GM12873 (cell line): ENCODE results near the gene ZDHHC18.

Experiments
- TF ChIP-seq, protein P1 (sequence below): IDR thresholded peaks from 2 replicates; pipeline ENCODE4 v1.5.1; 2012; ENCODE audit warnings: low read depth, mild to moderate bottlenecking, moderate library complexity, low read length, control low read depth; ENCODE audit not compliant: insufficient read depth; ENCODE audit errors: missing control alignments

The ZDHHC18 gene

DNA sequence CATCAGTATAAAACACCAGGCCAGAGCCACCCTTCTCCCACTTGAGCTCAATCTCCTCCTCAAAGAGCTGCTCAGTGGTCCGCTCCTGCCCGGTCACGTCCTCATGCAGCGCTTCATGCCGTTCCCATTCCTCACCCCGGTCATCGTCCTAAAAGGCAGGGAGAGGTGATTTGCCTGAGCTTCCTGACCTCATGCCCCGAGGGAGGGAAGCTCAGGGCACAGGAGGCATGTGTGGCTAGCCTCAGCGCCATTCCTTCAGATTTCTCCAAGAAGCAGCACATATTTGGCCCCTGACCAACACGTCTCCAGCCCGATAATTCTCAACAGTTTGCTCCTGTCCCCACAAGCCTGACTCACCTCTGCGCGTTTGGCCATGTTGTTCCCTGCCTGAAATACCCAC lies 67.8 kb downstream of the ZDHHC18 start:
- TF ChIP-seq, protein P1, sequence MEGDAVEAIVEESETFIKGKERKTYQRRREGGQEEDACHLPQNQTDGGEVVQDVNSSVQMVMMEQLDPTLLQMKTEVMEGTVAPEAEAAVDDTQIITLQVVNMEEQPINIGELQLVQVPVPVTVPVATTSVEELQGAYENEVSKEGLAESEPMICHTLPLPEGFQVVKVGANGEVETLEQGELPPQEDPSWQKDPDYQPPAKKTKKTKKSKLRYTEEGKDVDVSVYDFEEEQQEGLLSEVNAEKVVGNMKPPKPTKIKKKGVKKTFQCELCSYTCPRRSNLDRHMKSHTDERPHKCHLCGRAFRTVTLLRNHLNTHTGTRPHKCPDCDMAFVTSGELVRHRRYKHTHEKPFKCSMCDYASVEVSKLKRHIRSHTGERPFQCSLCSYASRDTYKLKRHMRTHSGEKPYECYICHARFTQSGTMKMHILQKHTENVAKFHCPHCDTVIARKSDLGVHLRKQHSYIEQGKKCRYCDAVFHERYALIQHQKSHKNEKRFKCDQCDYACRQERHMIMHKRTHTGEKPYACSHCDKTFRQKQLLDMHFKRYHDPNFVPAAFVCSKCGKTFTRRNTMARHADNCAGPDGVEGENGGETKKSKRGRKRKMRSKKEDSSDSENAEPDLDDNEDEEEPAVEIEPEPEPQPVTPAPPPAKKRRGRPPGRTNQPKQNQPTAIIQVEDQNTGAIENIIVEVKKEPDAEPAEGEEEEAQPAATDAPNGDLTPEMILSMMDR, result no peak

DNA sequence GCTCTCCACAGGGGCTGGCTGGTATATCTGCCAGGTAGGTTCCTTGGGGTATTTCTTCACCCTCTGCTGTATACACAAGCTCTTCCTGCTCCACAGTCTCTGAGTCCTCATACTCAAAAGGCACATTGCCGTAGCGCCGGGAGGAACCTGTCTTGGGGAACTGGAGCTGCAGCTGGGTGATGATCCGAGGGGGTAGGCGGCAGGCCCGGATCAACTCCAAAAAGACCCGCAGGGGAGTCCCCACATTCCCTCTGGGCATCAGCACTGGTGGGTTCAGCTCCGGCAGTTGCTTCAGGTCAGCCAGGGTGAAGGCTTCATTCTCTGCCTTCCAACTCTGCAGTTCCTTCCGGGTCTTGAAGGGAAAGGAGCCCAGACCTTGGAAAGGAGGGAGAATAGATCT lies 70.9 kb downstream of the ZDHHC18 start:
- TF ChIP-seq, protein P1, result no peak

DNA sequence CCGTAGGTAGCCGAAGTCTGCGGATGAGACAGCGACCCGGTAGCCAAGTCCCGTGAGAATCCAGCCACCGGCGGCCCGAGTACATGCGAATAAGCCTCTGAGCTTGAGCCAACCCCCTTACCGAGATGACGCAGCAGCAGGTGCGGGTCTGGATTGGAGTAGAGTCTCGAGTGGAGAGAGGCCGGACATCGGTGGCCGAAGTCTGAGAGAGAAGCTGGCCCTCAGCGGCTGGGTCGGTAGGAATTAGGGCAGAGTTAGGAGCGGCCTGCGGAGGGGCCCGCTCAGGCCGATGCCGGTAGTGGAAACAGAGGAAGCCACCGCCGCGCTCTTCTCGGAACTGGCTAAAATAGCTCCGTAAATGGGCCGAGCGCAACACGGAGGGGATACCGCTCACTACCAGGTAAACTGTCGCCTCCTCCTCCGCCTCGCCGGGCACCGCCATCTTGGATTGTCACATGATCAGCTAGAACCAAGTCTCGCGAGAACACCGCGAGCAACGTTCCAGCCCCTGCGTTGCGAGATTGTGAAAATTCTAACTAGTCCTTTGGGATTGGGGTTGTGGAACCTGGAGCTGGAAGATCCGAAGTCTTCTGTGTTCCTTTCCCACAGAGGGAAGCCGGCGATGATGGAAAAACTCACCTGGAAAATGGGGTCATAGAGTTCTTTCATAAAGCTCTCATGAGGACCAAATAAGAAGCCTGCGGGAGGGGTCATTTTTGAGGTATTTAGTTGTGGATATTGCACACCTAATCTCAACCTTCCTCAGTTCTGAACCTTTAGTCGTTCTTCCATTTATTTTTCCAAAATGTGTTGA lies 73.7 kb downstream of the ZDHHC18 start, which contains the start of gene GPATCH3:
Gene GPATCH3 (minus strand): TSS at position 467 of the 814 bp plus-strand sequence. CDS start 25 bp downstream, at position 442.
- TF ChIP-seq, protein P1, result no peak

DNA sequence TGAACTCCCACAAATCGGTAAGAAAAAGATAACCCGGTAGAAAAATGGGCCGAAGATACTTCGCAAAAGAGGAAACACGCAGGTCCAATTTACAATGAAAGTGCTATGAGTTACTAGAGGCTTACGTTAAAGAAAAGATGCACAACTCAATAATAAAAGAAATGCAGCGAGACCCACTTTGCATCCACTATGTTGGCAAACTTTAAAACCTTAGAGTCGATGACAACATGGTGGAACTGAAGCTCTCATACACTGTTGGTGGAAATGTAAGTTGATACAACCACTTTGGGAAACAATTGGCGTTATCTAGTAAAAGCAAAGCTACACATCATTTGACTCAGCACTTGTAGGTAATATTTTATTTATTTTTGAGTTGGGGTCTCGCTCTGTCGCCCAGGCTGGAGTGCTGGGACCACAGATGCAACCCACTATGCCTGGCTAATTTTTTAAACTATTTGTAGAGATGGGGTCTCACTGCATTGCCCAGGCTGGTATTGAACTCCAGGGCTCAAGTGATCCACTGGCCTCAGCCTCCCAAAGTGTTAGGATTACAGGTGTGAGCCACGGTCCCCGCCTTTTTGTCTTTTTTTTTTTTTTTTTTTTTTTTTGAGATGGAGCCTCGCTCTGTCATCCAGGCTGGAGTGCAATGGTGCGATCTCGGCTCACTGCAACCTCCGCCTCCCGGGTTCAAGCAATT lies 74.5 kb downstream of the ZDHHC18 start:
- TF ChIP-seq, protein P1, result no peak
